ENCODE data around the gene PCDHA4.

The PCDHA4 gene

GRCh38 chr5:140857177-140857986, 50.5 kb downstream of the PCDHA4 start:
- no peak for DNase-seq (ENCODE audit: low read depth)

- DNase-seq (ENCODE audit: low read depth), result no peak
Measured at GRCh38 chr5:140857987-140858240, 51.0 kb downstream of the PCDHA4 start.

GRCh38 chr5:140862441-140863295, 55.8 kb downstream of the PCDHA4 start:
- DNase-seq (ENCODE audit: low read depth), result no peak

Measured in activated gamma-delta T cell treated with anti-CD3 and anti-CD28 coated beads, Interleukin-2, amount 50 U/mL, for 16 hours (primary cell).